GM23248 (cell line): ENCODE data around the gene EPHA3. TPM values are rescaled to one million over a fixed set of nuclear protein-coding genes. Genes with fewer than 3 reads are reported as not detected.

Experiments used
- DNase-seq: peaks from one replicate; pipeline ENCODE4 v3.0.0-alpha.2; 2015
- H2AFZ ChIP-seq: fragments of 200-600 bp; sonication (generic); 2 replicates; pipeline ENCODE4 v1.6.1; 2016; ENCODE audit warnings: antibody characterized with exemption
- H3F3A ChIP-seq: fragments of 200-600 bp; sonication (generic); 2 replicates; pipeline ENCODE4 v1.6.1; 2016; ENCODE audit warnings: mild to moderate bottlenecking, antibody characterized with exemption, mixed run types; ENCODE audit not compliant: insufficient read depth
- H3K27ac ChIP-seq: fragments of 200-600 bp; sonication (generic); 2 replicates; pipeline ENCODE4 v1.5.1; 2016; ENCODE audit warnings: mild to moderate bottlenecking
- H3K27me3 ChIP-seq: fragments of 200-600 bp; sonication (generic); replicated peaks from 2 replicates; pipeline ENCODE4 v1.6.1; 2016; ENCODE audit warnings: mild to moderate bottlenecking; ENCODE audit not compliant: insufficient read depth
- H3K36me3 ChIP-seq: fragments of 200-600 bp; sonication (generic); 2 replicates; pipeline ENCODE4 v1.6.1; 2016; ENCODE audit warnings: low read depth, mild to moderate bottlenecking
- H3K4me1 ChIP-seq: fragments of 200-600 bp; sonication (generic); 2 replicates; pipeline ENCODE4 v1.6.1; 2016; ENCODE audit warnings: mild to moderate bottlenecking; ENCODE audit not compliant: insufficient read depth
- H3K4me2 ChIP-seq: fragments of 200-600 bp; sonication (generic); one replicate; pipeline ENCODE4 v1.6.1; 2016; ENCODE audit warnings: mild to moderate bottlenecking; ENCODE audit not compliant: unreplicated experiment
- H3K4me3 ChIP-seq: fragments of 200-600 bp; sonication (generic); 2 replicates; pipeline ENCODE4 v1.5.1; 2016; ENCODE audit warnings: mild to moderate bottlenecking
- H3K79me2 ChIP-seq: fragments of 200-600 bp; sonication (generic); 2 replicates; pipeline ENCODE4 v1.6.1; 2016; ENCODE audit warnings: mild to moderate bottlenecking; ENCODE audit not compliant: insufficient read depth
- H3K9ac ChIP-seq: fragments of 200-600 bp; sonication (generic); 2 replicates; pipeline ENCODE4 v1.6.1; 2016; ENCODE audit warnings: mild to moderate bottlenecking
- H3K9me2 ChIP-seq: fragments of 200-600 bp; sonication (generic); 2 replicates; pipeline ENCODE4 v1.6.1; 2016; ENCODE audit warnings: mixed run types, mild to moderate bottlenecking, moderate library complexity; ENCODE audit not compliant: insufficient read depth
- H3K9me3 ChIP-seq: fragments of 200-600 bp; sonication (generic); one replicate; pipeline ENCODE4 v1.6.1; 2017; ENCODE audit warnings: low read depth
- H4K20me1 ChIP-seq: fragments of 200-600 bp; sonication (generic); 2 replicates; pipeline ENCODE4 v1.6.0; 2016; ENCODE audit not compliant: insufficient read depth
- EZH2 ChIP-seq: fragments of 200-600 bp; sonication (generic); IDR thresholded peaks from 2 replicates; pipeline ENCODE4 v1.6.1; 2018; ENCODE audit warnings: antibody characterized with exemption, mild to moderate bottlenecking; ENCODE audit not compliant: insufficient read depth, poor library complexity, severe bottlenecking
- EZH2phosphoT487 ChIP-seq: fragments of 200-600 bp; sonication (generic); IDR thresholded peaks from 2 replicates; pipeline ENCODE4 v1.6.1; 2018; ENCODE audit warnings: antibody characterized with exemption, moderate library complexity, mild to moderate bottlenecking, low read depth; ENCODE audit not compliant: insufficient read depth
- WGBS, 2 experiments: methylation state at CpG; one replicate each; pipeline ENCODE4 v1.1.6; 2015 to 2017; ENCODE audit warnings: low lambda C conversion rate in 2 of 2, low coverage in 1 of 2; ENCODE audit errors: missing lambda C conversion rate in 2 of 2; 5-methylcytosine and 5-hydroxymethylcytosine counted together
- in situ Hi-C: fragments of 300-500 bp; cut with MboI; formaldehyde crosslinking; loops from 2 replicates; pipeline ENCODE4 v1.15.0; 2020
- polyA plus RNA-seq: library from polyadenylated mRNA; unstranded; fragments of >200 nt; fragmentation: Nextera tagmentation; extraction: Ambion mirVana; gene quantifications from 2 replicates; pipeline ENCODE4 v1.2.1, GENCODE V29; 2016
- total RNA-seq: library from RNA; depleted of rRNA; stranded (reverse); fragments of >200 nt; shearing (Covaris generic); gene quantifications from 2 replicates; pipeline ENCODE4 v1.2.3, GENCODE V29; 2014

The EPHA3 gene
- total and polyA plus RNA-seq, 2 experiments from 2014 or later, result under 0.01 to 0.05 TPM

DNA sequence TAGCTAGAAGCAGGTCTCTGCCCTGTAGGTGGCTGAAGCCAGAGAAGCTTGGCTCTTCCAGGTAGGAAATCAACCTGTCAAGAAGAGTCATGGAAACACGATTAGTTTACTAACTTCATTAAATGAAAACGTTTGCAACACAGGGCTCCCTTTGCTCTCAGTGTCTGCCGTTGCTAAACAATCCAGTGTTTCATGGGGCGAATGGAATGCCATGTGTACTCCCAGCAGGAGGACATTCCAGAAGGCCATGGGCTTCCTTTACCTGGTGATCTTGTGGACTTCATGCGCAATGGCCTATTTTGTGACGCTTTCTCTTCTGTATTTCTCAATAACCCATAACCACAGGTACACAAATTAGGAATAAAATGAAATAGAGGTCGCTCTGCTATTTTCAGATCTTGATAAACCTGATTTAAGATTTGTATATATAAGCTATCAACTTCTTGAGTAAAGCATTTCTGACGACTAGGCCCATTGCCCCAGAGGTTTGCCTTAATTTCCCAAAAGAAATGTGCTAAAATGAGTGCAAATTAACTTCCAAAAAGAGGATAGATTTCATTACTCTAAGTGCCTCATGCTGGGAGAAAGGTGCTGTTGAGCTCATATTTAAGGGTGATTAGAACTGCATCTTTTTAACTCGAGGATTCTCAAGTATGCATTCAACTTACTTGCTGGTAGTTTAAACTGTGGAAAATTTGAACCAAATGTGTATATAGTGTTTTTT lies 171.0 kb downstream of the EPHA3 start:
- WGBS, 2 experiments, result 53 to 54% methylated on average over 9 of the region's 9 CpGs
- H2AFZ ChIP-seq, result no peak overlapping the region
- H3K9me3 ChIP-seq, result no peaks in the 10 kb centered on the region
- no peaks in the 10 kb centered on the region for H3K27me3 ChIP-seq
- H4K20me1 ChIP-seq, result no peaks in the 10 kb centered on the region
- H3K4me2 ChIP-seq, result no peak overlapping the region
- no peaks in the 10 kb centered on the region for H3K9me2 ChIP-seq
- H3F3A ChIP-seq, result no peaks in the 10 kb centered on the region
- no peak overlapping the region for H3K27ac ChIP-seq
- H3K36me3 ChIP-seq, result no peaks in the 10 kb centered on the region
- no peak for DNase-seq
- H3K4me1 ChIP-seq, result no peaks in the 10 kb centered on the region
- TF ChIP-seq EZH2 (no peak), EZH2phosphoT487 (no peak)
- no peaks in the 10 kb centered on the region for H3K79me2 ChIP-seq
- H3K4me3 ChIP-seq, result no peak overlapping the region
- in situ Hi-C loops, result no loop called here
- H3K9ac ChIP-seq, result no peak overlapping the region

- Histone ChIP-seq H3K4me3 (no peak overlapping the region), H3K4me2 (no peak overlapping the region), H3K9ac (no peak overlapping the region), H3K9me2 (no peaks in the 10 kb centered on the region), H3K9me3 (no peaks in the 10 kb centered on the region), H4K20me1 (no peaks in the 10 kb centered on the region), H3F3A (no peaks in the 10 kb centered on the region), H3K4me1 (no peaks in the 10 kb centered on the region), H3K79me2 (no peaks in the 10 kb centered on the region), H3K27ac (no peak overlapping the region), H2AFZ (no peak overlapping the region), H3K36me3 (no peaks in the 10 kb centered on the region), H3K27me3 (no peaks in the 10 kb centered on the region)
- TF ChIP-seq EZH2 (no peak), EZH2phosphoT487 (no peak)
- DNase-seq, result no peak
- 56 to 57% methylated on average over 2 of the region's 2 CpGs for WGBS, 2 experiments
- in situ Hi-C loops, result no loop called here
These were observed 172.9 kb downstream of the EPHA3 start for GRCh38 chr3:89280301-89280700.

DNA sequence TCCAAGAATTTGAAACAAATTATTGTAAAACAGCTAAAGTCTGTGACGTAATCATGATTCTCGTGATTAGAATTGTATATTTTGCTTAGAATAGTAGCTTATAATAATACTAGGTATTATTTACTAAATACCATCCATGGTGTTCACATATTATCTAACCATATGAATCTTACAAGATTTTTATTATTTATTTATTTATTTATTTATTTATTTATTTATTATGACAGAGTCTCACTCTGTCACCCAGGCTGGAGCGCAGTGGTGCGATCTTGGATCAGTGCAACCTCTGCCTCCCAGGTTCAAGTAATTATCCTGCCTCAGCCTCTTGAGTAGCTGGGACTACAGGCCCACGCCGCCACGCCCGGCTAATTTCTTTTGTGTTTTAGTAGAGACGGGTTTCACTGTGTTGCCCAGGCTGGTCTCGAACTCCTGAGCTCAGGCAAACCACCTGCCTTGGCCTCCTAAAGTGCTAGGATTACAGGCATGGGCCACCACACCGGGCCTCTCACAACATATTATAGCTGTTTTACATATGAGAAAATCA lies 173.5 kb downstream of the EPHA3 start:
- Histone ChIP-seq H3K4me3 (no peak overlapping the region), H3K4me2 (no peak overlapping the region), H3K4me1 (no peaks in the 10 kb centered on the region), H3K9ac (no peak overlapping the region), H3K9me3 (no peaks in the 10 kb centered on the region), H3K27ac (no peak overlapping the region), H3K9me2 (no peaks in the 10 kb centered on the region), H4K20me1 (no peaks in the 10 kb centered on the region), H3F3A (no peaks in the 10 kb centered on the region), H3K36me3 (no peaks in the 10 kb centered on the region), H3K79me2 (no peaks in the 10 kb centered on the region), H3K27me3 (no peaks in the 10 kb centered on the region), H2AFZ (no peak overlapping the region)
- in situ Hi-C loops, result no loop called here
- no peak for TF ChIP-seq EZH2phosphoT487
- no peak for TF ChIP-seq EZH2
- WGBS, 2 experiments, result 83 to 85% methylated on average over 11 of the region's 11 CpGs
- no peak for DNase-seq

GRCh38 chr3:89287902-89288508 lies 180.6 kb downstream of the EPHA3 start:
- Histone ChIP-seq H3K9ac (no peak overlapping the region), H3K9me2 (no peaks in the 10 kb centered on the region), H3K27ac (no peak overlapping the region), H3K4me2 (no peak overlapping the region), H2AFZ (no peak overlapping the region), H3K4me1 (no peaks in the 10 kb centered on the region), H3F3A (no peaks in the 10 kb centered on the region), H3K79me2 (no peaks in the 10 kb centered on the region), H3K36me3 (no peaks in the 10 kb centered on the region), H3K9me3 (no peaks in the 10 kb centered on the region), H3K27me3 (no peaks in the 10 kb centered on the region), H3K4me3 (no peak overlapping the region), H4K20me1 (no peaks in the 10 kb centered on the region)
- no peak for DNase-seq
- 57 to 68% methylated on average over 1 of the region's 1 CpG for WGBS, 2 experiments
- TF ChIP-seq EZH2phosphoT487 (no peak), EZH2 (no peak)
- in situ Hi-C loops, result no loop called here
